DOHH2 (cell line): ENCODE measurements around the gene ATP5F1E.

Source experiments
- EZH2phosphoT487 ChIP-seq: fragments of 200-600 bp; sonication (generic); IDR thresholded peaks from 2 replicates; pipeline ENCODE4 v1.6.1; 2017; ENCODE audit warnings: borderline replicate concordance, mild to moderate bottlenecking, antibody characterized with exemption, low read length, moderate library complexity, mixed read lengths
- TF ChIP-seq, protein P1 (sequence below): fragments of 200-600 bp; sonication (generic); IDR thresholded peaks from one replicate; pipeline ENCODE4 v1.5.1; 2014; ENCODE audit warnings: antibody characterized with exemption, mild to moderate bottlenecking, low read depth, low read length; ENCODE audit not compliant: poor library complexity, severe bottlenecking

DNA sequence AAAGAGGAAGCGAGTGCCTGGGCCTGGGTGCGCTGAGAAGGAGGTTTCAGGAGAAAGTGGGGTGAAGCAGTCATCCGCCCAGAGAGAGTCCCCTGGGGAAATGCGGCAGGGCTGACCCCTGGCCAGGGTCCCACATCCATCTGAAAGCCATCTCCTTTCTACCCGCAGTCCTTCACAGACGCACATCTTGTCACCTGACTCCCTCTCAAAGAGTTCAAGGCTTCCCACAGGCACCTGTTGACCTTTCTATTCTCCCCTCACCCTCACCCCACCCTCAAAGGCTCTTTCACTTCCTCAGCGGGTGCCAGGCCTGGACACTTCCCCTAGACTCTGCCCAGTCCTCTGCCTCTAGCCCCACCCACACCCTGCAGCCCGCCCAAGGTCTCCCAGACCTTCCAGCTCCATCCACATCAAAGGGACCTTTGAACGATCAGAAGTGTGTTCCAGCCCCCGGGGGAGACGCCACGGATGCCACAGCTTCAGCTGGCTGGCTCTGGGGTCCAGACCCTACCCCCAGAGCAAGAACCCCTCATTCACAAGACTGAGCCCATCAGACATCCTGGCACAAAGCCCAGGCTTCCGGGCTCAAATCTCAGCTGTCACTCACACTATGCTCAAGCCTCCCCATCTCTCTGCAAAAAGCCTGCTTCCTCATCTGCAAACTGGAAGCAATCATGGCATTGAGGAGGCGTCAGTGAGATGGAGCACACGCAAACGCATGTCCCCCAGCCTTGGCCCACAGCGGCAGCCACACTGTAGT, 27.2 kb downstream of the ATP5F1E start:
- TF ChIP-seq, protein P1, sequence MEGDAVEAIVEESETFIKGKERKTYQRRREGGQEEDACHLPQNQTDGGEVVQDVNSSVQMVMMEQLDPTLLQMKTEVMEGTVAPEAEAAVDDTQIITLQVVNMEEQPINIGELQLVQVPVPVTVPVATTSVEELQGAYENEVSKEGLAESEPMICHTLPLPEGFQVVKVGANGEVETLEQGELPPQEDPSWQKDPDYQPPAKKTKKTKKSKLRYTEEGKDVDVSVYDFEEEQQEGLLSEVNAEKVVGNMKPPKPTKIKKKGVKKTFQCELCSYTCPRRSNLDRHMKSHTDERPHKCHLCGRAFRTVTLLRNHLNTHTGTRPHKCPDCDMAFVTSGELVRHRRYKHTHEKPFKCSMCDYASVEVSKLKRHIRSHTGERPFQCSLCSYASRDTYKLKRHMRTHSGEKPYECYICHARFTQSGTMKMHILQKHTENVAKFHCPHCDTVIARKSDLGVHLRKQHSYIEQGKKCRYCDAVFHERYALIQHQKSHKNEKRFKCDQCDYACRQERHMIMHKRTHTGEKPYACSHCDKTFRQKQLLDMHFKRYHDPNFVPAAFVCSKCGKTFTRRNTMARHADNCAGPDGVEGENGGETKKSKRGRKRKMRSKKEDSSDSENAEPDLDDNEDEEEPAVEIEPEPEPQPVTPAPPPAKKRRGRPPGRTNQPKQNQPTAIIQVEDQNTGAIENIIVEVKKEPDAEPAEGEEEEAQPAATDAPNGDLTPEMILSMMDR: no peak
- TF ChIP-seq EZH2phosphoT487: no peak
